DOHH2 (cell line): ENCODE results near the gene TUT4.

Experiments used
- EZH2phosphoT487 ChIP-seq: fragments of 200-600 bp; sonication (generic); IDR thresholded peaks from 2 replicates; pipeline ENCODE4 v1.6.1; 2017; ENCODE audit warnings: borderline replicate concordance, mild to moderate bottlenecking, antibody characterized with exemption, low read length, moderate library complexity, mixed read lengths
- TF ChIP-seq, protein P1 (sequence below): fragments of 200-600 bp; sonication (generic); IDR thresholded peaks from one replicate; pipeline ENCODE4 v1.5.1; 2014; ENCODE audit warnings: antibody characterized with exemption, mild to moderate bottlenecking, low read depth, low read length; ENCODE audit not compliant: poor library complexity, severe bottlenecking

DNA sequence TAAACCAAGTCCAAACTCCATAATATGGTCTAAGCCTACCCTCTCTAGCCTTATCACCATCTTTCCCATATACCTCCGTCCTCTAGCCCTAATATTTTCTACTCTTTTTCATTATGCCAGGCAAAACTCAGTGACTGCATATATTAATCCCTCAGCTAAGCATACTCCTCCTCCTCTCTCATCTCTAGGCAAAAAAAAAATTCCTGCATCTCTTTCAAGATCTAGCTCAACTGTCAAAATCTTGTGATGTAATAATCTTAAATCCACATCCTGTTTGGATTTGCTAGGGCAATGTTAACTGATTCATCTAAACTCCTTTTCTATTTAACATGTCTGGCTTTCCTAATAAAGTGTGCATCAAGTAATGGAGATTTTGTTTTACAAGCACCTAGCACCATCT is 128.1 kb downstream of the TUT4 start:
- TF ChIP-seq, protein P1, sequence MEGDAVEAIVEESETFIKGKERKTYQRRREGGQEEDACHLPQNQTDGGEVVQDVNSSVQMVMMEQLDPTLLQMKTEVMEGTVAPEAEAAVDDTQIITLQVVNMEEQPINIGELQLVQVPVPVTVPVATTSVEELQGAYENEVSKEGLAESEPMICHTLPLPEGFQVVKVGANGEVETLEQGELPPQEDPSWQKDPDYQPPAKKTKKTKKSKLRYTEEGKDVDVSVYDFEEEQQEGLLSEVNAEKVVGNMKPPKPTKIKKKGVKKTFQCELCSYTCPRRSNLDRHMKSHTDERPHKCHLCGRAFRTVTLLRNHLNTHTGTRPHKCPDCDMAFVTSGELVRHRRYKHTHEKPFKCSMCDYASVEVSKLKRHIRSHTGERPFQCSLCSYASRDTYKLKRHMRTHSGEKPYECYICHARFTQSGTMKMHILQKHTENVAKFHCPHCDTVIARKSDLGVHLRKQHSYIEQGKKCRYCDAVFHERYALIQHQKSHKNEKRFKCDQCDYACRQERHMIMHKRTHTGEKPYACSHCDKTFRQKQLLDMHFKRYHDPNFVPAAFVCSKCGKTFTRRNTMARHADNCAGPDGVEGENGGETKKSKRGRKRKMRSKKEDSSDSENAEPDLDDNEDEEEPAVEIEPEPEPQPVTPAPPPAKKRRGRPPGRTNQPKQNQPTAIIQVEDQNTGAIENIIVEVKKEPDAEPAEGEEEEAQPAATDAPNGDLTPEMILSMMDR, result no peak
- TF ChIP-seq EZH2phosphoT487, result no peak
